Islet of Langerhans (tissue), 1 donor: ENCODE results near the gene LRRC32.

ENCODE experiments used
- FAIRE-seq: peaks from one replicate; lab custom pipeline; 2011; peaks lifted over from hg19 to GRCh38; lab: Jason Lieb, UNC

The LRRC32 gene

DNA sequence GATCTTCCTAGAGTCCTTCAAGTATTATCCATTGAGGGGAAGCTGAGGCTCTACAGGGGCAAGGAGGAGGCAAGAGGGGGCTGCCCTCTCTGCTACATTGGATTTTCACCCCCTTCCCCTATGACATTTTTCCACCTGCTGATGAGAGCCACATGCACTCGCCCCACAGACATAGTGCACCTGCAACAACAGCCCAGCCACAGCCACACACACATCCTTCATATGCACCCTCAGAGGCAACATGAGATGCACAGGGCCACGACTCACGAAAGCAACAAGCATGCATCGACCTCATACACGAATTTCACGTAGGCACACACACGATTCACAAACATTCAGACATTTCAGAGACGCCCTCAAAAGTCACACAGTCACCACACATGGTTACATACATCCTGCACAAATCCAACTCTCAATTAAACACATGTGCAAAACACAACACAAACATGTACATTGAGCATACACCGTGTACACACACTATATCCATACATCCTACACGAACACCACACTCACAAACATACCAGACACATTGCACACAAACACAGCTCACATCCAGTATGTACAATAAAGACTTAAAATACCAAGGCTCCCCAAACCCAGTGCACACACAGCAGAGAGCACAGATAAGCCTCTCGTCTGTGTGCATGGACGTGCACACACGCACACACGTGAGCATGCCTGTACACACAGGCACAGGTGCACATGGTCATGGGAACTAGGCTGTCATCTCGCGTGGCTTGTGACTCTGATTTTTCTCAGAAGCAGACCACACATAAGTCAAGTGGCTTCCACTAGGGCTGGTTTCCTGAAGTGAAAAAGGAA lies 6.3 kb upstream of the LRRC32 start:
- FAIRE-seq, result no peak

DNA sequence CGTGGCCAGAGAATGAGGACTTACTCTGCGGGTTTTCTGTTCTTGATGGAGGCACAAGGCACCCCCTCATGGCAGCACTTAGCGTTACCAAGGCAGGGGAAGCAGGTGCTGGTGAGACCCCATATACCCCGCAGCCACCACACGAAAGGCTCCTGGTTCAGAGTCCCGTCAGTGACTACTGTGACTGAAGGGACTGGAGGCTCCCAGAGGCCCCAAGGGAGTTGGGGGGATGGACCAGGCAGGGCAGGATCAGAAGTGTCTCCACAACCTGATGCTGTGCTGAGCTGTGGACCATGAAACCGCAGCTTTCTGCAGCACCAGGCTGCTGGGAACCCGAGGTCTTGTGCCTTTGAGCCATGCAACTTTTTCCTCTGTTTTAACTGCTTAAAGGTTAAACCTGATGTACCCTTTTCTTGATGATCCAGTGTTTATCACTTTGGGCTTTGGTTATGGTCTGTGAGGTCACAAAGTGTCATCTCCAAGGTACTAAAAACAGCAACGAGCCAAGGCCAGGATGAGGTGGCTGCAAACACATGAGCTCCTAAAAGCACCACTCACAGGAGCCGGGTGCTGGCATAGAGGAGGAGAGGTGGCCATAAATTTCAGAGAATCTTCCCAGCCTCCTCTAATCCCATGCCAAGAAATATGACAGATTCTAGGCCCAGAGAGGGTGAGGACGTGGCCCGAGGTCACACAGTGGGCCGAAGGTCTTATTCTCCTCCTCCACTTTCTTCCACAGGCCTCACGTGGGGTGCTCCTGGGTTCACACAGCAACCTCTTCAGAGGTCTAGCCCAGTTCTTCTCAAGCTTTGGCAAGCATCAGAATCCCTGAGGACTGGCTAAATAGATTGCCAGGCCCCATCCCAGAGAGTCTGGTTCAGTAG lies 4.2 kb upstream of the LRRC32 start:
- no peak for FAIRE-seq

DNA sequence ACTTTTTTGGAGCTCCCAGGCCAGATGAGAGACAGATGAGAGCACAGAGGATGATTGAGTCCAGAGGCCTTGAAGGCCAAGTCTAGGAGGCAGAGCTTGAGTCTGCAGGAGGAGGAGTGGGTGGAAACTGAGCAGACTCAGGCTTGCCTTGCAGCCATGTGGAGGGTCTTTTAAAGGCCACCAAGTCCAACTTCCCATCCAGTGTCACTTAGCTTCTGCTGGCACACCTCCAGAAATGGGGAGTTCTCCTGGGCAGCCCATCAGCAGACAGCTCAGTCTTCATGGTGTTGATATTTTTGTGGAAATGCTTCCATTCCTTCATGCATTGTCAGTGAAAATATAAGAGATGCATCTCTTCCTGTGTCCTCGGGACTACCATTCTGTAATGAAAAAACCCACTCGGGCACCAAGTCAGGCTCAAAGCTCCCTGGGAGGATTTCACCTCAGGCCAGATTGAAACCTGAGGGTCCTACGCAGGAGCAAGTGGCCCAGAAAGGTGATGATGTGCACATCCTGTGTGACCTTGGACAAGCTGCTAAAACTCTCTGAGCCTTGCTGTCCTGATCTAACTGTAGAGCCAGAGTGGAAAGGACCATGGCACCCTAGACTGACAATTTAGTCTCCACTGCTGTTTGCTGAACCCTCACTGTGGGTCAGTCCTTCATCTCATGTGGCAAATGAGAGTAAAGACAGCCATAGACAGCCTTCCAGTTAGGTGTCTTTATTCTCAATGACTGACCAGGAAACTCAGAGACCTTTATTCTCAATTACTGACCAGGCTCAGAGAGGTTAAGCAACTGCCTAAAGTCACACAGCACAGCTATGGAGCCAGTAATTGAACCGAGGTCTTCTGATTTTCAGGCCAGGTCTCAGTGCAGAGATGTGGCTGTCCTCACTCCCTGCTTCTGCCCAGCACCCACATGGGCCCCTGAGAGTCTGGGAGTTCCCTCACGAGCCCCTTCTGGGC lies 2.9 kb upstream of the LRRC32 start:
- FAIRE-seq, result no peak

GRCh38 chr11:76672431-76673175 lies 2.1 kb upstream of the LRRC32 start:
- no peak for FAIRE-seq

DNA sequence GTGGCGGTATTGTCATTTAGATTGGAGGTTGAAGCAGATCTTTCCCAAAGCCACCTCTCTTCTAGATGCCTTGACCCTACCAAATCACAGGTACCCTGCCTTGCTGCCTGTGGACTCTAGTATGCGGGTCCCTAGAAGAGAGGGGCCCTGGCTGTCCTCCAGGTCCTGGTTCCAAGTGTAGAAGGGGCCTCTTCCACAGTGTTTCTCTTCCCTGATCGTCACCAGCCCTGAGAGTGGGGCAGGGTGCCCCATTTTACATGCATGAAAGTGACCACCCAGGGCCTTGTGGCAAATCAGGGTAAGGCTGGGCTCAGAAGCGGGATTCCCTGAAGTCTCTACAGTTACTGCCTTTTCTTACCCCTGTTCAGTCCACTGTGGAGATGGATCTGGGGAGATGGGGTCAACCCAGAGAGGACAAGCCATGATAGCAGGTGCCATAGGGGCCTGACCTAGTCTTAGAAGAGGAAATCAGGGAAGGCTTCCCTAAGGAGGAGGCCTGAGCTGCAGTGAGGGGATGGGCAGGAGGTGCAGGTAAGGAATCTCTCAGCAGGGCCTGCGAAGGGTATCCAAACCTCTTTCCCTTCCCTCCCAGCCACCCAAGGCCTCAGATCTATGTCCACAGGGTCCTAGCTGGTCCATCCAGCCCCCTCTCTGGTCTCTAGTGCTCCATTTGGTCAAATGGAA lies 1.2 kb upstream of the LRRC32 start:
- no peak for FAIRE-seq

DNA sequence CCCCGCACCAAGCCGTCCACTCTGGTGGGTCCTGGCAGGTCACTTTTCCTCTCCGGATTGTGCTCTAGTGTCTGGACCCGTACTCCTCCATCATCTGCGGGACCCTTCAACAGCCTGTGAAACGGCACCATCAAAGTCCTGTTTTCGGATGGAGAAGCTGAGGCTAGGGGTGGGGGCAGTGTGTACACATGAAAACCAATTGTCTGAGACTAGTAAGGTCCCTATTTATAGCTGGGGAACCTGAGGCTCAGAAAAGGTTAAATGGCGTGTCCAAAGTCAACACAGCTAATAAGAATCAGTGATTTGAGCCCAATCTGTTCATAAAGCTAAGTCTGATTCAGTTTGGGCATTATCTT lies 668 bp upstream of the LRRC32 start:
- no peak for FAIRE-seq

DNA sequence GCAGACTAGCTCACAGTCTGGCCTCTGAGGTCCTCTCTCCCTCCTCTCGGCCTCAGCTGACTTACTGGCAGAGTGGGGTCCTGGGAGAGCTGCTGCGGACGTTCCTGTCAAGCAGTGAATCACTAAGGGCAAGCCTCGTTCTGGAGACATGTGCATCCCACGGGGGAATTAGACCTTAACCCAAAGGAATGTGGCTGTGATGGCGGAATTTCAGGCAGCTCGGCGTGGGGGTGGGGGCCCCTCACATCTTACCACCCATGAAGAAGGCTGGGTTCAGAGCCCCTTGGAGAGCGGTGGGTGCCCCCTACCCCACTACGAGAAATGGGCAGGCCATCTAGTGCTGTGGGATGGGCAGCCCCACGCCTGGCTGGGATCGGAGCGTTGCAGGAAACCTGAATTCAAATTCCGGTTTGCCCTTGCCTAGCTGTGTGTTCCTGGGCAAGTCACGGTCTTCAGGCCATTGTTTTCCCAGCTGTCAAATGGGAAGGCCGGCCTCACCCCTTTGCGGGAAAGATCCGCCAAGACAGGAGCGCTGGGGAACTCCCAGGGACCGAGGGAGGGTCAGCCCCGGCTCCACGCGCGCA lies 554 bp downstream of the LRRC32 start:
- no peak for FAIRE-seq

DNA sequence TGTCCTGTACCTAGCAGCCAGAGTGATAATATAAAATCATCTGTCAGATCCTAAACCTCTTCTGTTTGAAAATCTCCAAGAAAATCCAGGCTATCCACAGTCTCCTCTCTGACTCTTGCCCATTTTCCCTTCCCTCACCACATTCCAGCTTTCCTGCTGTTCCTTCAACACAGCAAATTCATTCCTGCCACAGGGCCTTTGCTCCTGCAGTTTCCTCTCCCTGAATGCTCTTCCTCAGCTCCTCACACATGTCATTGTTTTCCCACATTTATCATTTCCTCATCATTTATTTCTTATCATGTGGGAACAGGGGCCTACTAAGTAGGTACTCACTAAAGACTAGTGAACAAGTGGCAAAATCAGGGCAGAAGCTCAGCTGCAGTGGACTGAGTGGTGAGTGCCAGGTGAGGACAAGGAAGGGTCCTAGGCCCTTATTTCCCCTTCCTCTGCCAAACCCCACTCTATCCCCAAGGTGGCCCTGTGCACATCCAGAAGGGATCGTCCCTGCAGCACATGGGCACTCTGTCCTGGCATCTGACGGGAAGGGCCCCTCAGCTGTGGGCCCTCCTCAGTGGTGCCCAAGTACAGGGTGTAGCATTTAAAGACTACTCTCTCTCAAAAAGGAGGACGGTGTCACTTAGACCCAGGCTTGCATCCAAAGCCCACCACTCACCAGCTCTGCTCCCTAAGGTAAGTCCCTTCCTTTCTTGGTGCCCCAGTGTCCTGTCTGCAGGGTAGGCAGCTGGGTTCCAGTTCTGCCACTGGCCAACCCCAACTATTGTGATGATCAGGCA lies 2.0 kb downstream of the LRRC32 start:
- no peak for FAIRE-seq

GRCh38 chr11:76667856-76668255 lies 2.7 kb downstream of the LRRC32 start:
- no peak for FAIRE-seq

DNA sequence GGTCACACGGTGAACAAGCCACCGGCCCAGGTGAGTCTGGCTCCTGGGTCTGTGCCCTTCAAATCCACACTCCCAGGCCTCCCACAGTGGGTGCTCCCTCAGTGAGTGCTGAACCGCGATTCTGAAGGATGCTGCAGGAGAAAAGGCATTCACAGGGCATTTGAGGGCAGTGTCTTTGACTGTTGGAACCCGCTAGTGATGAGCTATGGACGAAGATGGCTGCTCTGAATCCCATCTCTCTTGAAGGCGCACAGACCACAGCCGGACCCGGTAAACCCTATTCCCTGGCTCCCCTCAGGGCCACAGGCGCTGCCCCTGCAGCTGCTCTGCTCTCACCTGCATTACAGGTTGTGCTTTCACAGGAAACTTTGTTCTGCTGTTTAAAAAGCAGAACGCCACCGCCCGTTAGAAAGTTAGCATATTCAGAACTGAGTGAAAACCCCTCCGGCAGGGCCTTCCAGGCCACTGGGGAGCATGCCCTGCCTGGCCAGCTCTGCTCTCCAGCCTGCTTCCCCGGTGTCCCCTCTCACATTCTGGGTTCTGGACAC lies 3.2 kb downstream of the LRRC32 start:
- FAIRE-seq, result no peak

GRCh38 chr11:76666830-76667229 lies 3.7 kb downstream of the LRRC32 start:
- no peak for FAIRE-seq

GRCh38 chr11:76666408-76666807 lies 4.1 kb downstream of the LRRC32 start:
- no peak for FAIRE-seq

DNA sequence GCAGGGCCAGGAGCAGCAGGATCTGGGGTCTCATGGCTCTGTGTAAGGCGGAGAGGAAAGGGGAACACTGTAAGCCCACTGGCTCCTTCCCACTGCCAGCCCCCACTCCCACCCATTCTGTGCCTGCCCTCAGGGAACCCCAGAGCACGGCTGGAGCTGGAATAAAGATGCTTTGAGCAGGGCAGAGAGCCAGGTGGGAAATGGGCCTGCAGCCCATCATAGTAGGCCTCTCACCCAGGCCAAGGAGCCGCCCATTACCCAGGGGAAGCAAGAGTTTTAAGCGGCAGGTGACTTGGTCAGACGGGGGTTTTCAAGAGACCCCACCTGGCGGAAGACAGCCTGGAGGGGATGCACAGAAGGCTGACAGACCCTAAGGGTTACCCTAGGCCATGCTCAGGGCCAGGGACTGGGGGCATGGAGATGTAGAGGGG lies 4.6 kb downstream of the LRRC32 start:
- no peak for FAIRE-seq

DNA sequence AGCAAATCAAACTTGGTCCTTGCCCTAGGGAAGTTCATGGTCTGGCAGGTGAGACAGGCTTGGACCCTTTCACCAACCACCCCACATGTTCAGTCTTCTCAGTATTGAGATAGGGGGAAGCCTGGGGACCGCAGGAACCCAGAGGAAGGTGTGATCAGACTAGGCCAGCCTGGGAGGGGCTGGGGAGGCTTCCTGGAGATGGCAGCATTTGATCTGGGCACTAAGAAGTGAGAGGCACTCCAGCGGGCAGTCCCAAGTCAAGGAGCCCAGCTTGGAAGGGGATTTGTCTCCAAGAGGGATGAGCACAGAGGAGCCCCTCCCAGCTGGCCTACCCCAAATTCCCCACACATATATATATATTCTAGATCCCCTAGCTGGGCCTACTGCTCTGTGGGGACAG lies 5.4 kb downstream of the LRRC32 start:
- FAIRE-seq, result no peak

- FAIRE-seq, result no peak
Measured at GRCh38 chr11:76664578-76665061, 5.9 kb downstream of the LRRC32 start.

DNA sequence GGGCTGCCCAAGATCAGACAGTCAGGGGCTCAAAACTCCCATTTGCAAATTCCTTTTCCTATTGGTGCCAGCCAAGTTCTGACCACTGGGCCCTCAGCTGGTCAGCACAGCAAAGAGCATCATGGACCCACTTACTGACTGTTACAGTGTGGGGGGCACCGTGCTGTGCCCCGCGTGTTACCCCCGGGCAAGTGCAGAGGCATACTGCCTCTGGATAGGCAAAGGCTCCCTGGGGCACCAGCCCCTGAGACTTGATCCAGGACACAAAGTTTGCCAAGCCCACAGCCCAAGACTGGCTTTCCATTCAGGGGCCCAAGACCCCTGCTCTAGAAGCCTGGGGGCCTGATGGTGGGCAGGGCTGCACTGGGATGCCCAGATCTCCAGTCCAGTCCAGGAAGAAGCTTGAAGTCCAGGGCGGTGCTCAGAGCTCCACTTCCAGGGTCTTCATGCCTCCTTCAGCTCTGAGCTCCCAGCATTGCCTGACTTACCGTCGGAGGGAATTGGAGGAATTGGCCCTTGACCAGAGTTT lies 6.6 kb downstream of the LRRC32 start:
- FAIRE-seq, result no peak

DNA sequence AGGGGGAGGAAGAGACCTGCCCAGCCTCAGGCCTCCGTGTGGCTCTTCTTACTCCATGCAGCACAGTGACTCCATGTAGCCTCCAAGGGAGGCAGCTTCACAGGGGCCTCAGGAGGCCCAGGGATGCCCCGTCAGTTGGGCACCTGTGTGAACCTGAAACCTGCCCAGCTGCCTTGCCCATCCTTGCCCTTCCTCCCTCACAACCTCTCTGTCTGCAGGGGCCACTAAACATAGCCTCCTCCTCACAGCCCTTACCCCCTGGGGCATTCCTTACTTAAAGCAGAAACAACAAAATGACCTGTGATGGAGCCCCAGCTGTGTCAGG lies 7.1 kb downstream of the LRRC32 start:
- no peak for FAIRE-seq

GRCh38 chr11:76662656-76663485 lies 7.7 kb downstream of the LRRC32 start:
- FAIRE-seq, result no peak
